Measurements from ENCODE around the gene MAPK8IP1. TPM values are rescaled to one million over a fixed set of nuclear protein-coding genes. Genes with fewer than 3 reads are reported as not detected.

The MAPK8IP1 gene
- total RNA-seq, 2 donors from 2014 or later, result 1.7 to 4.0 TPM

GRCh38 chr11:45930951-45931570 is 45.6 kb downstream of the MAPK8IP1 start:
- ATAC-seq, result no peak
- intact Hi-C loops (cut with DNase I, micrococcal nuclease), result no loop called here
- DNase-seq, result no peak

- intact Hi-C loops (cut with DNase I, micrococcal nuclease), result no loop called here
- ATAC-seq, result no peak
Measured at GRCh38 chr11:45931739-45932138, 46.3 kb downstream of the MAPK8IP1 start.

GRCh38 chr11:45932217-45932616 is 46.8 kb downstream of the MAPK8IP1 start:
- ATAC-seq (no peak), DNase-seq (no peak)
- intact Hi-C loops (cut with DNase I, micrococcal nuclease), result no loop called here

More at GRCh38 chr11:45931739-45932138, 46.3 kb downstream of the MAPK8IP1 start:
- DNase-seq, result no peak

GRCh38 chr11:45933131-45933831 is 47.8 kb downstream of the MAPK8IP1 start:
- ATAC-seq (no peak), DNase-seq (no peak)
- intact Hi-C loops (cut with DNase I, micrococcal nuclease), result no loop called here

GRCh38 chr11:45933846-45934579 is 48.6 kb downstream of the MAPK8IP1 start:
- intact Hi-C loops (cut with DNase I, micrococcal nuclease), result no loop called here
- ATAC-seq (no peak), DNase-seq (no peak)

GRCh38 chr11:45934580-45935318 is 49.3 kb downstream of the MAPK8IP1 start:
- ATAC-seq (no peak), DNase-seq (no peak)
- intact Hi-C loops (cut with DNase I, micrococcal nuclease), result no loop called here

- ATAC-seq, result no peak
- DNase-seq, result no peak
- intact Hi-C loops (cut with DNase I, micrococcal nuclease), result no loop called here
Measured at GRCh38 chr11:45935349-45936064, 50.1 kb downstream of the MAPK8IP1 start.

- DNase-seq (no peak), ATAC-seq (no peak)
- intact Hi-C loops (cut with DNase I, micrococcal nuclease), result no loop called here
Measured at GRCh38 chr11:45936511-45937054, 51.1 kb downstream of the MAPK8IP1 start.

- intact Hi-C loops (cut with DNase I, micrococcal nuclease), result no loop called here
- DNase-seq (no peak), ATAC-seq (no peak)
Measured at GRCh38 chr11:45937916-45938315, 52.5 kb downstream of the MAPK8IP1 start.

- DNase-seq (no peak), ATAC-seq (no peak)
- intact Hi-C loops (cut with DNase I, micrococcal nuclease), result no loop called here
Measured at GRCh38 chr11:45939836-45940235, 54.4 kb downstream of the MAPK8IP1 start.

- intact Hi-C loops (cut with DNase I, micrococcal nuclease), result no loop called here
- DNase-seq (no peak), ATAC-seq (no peak)
Measured at GRCh38 chr11:45941285-45941684, 55.8 kb downstream of the MAPK8IP1 start.

- DNase-seq (no peak), ATAC-seq (no peak)
- intact Hi-C loops (cut with DNase I, micrococcal nuclease), result no loop called here
Measured at GRCh38 chr11:45942381-45942780, 56.9 kb downstream of the MAPK8IP1 start.

- DNase-seq, result no peak
- ATAC-seq, result no peak
- intact Hi-C loops (cut with DNase I, micrococcal nuclease), result no loop called here
Measured at GRCh38 chr11:45945397-45945999, 60.0 kb downstream of the MAPK8IP1 start.

GRCh38 chr11:45947885-45948284 is 62.4 kb downstream of the MAPK8IP1 start:
- ATAC-seq, result no peak
- intact Hi-C loops (cut with DNase I, micrococcal nuclease), result no loop called here

GRCh38 chr11:45948356-45948755 is 62.9 kb downstream of the MAPK8IP1 start:
- intact Hi-C loops (cut with DNase I, micrococcal nuclease), result no loop called here
- no peak for DNase-seq
- no peak for ATAC-seq

More at GRCh38 chr11:45947885-45948284, 62.4 kb downstream of the MAPK8IP1 start:
- DNase-seq, result no peak

- DNase-seq, result no peak
Measured at GRCh38 chr11:45949992-45950407, 64.5 kb downstream of the MAPK8IP1 start.

More at GRCh38 chr11:45949992-45950407, 64.5 kb downstream of the MAPK8IP1 start:
- intact Hi-C loops (cut with DNase I, micrococcal nuclease), result no loop called here
- ATAC-seq, result no peak
